Bronchial epithelial cell (primary cell): ENCODE results near the gene STX5. TPM values are rescaled to one million over a fixed set of nuclear protein-coding genes. Genes with fewer than 3 reads are reported as not detected.

Experiments used
- DNase-seq: peaks from one replicate; pipeline ENCODE4 v3.0.0-alpha.2; 2010; ENCODE audit warnings: low read depth
- FAIRE-seq: peaks from 2 replicates; lab custom pipeline; 2011; peaks lifted over from hg19 to GRCh38; lab: Jason Lieb, UNC
- H3K27me3 ChIP-seq: 2 replicates; pipeline ENCODE4 v1.5.1; 2011; ENCODE audit warnings: low read length; ENCODE audit not compliant: control insufficient read depth, insufficient read depth
- H3K36me3 ChIP-seq: 2 replicates; pipeline ENCODE4 v1.5.1; 2011; ENCODE audit warnings: low read length; ENCODE audit not compliant: control insufficient read depth, insufficient read depth
- H3K4me3 ChIP-seq: 2 replicates; pipeline ENCODE4 v1.5.1; 2011; ENCODE audit warnings: mild to moderate bottlenecking, low read depth, low read length, control low read depth
- CTCF ChIP-seq: IDR thresholded peaks from 2 replicates; pipeline ENCODE4 v1.5.1; 2011; ENCODE audit warnings: mild to moderate bottlenecking, moderate library complexity, low read length, control low read depth, inconsistent platforms; ENCODE audit not compliant: insufficient read depth, severe bottlenecking
- total RNA-seq: library from RNA; depleted of rRNA; stranded (reverse); fragments of >200 nt; gene quantifications from 2 replicates; pipeline ENCODE4 v1.2.1, GENCODE V29; 2014

STX5 gene
- total RNA-seq, 1 donor from 2014 or later = 31.3 TPM

DNA sequence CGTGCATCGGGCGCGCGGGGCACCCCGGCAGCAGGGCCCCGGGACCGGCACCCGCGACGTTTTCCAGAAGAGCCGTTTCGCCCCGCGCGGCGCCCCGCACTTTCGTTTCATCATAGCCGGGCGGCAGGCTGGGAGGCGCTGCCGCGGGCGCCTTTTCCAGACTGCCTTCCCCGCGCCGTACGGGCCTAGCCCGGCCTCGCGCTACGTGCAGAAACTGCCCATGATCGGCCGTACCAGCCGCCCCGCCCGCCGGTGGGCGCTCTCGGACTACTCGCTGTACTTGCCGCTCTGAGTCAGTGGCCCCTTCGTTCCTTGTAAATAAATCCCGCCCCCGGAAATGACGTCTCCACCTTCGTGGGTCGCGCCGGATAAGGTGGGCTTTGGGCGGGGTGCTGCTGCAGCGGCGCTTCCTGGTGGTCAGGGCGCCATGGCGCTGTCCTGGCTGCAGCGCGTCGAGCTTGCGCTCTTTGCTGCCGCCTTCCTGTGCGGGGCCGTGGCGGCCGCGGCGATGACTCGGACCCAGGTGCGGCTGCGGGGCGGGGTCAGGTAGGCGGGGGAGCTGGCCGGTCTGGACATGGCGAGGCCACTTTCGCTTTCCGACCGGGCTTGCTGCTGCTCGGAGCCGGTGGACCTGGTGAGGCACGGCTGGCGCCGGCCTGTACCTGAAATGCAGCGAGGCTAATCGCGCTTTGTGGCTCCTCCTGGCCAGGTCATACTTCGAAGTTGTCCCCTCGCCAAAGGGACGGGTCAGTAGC lies 44.7 kb downstream of the STX5 start, which contains the start of gene TMEM179B:
TMEM179B (plus strand) TSS at position 398 of the 755 bp plus-strand sequence; CDS start at position 428, 30 bp downstream.
- peak; percentile 87 for TF ChIP-seq CTCF
- H3K4me3 ChIP-seq = peak within 1 kb of the TSS; percentile 80
- no peak for FAIRE-seq
- peaks cover 3% of the 10 kb centered on the region for H3K36me3 ChIP-seq
- H3K27me3 ChIP-seq = no peaks in the 10 kb centered on the region
- peak; percentile 96 for DNase-seq

GRCh38 chr11:62786318-62787004 lies 45.4 kb downstream of the STX5 start:
- FAIRE-seq (no peak), DNase-seq (peak; percentile 52)
- peak; percentile 100 for TF ChIP-seq CTCF
- Histone ChIP-seq H3K36me3 (peaks cover 3% of the 10 kb centered on the region), H3K4me3 (peak overlapping the region; percentile 80), H3K27me3 (no peaks in the 10 kb centered on the region)

DNA sequence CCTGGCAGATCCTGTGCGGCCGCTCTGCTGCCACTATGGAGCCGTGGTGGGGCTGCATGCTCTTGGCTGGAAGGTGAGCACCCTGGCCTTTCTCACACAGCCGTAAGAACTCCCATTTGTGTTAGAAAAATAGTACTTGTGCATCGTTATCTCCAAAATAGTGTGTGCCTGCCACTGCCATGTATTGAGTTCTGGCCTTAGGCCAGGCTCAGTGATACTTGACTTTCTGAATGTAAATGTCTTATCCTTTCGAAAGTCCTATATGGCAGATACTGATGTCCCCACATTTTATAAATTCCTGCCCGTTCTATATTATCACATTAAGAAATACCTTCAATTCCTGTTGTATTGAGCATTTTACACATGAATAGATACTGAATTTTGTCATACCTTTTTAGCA lies 49.1 kb downstream of the STX5 start:
- no peak for FAIRE-seq
- TF ChIP-seq CTCF = no peak
- H3K36me3 ChIP-seq = peaks cover 1% of the 10 kb centered on the region

GRCh38 chr11:62778441-62778840 lies 53.4 kb downstream of the STX5 start:
- H3K4me3 ChIP-seq = no peak overlapping the region
- DNase-seq = no peak
- FAIRE-seq = no peak
- H3K36me3 ChIP-seq = peaks cover 10% of the 10 kb centered on the region
- no peaks in the 10 kb centered on the region for H3K27me3 ChIP-seq
- TF ChIP-seq CTCF = no peak

More for the DNA sequence above, 49.1 kb downstream of the STX5 start:
- no peaks in the 10 kb centered on the region for H3K27me3 ChIP-seq
- no peak for DNase-seq
- H3K4me3 ChIP-seq = no peak overlapping the region

- DNase-seq = no peak
- Histone ChIP-seq H3K4me3 (no peak overlapping the region), H3K36me3 (peaks cover 10% of the 10 kb centered on the region), H3K27me3 (no peaks in the 10 kb centered on the region)
- FAIRE-seq = no peak
- TF ChIP-seq CTCF = no peak
Measured at GRCh38 chr11:62777389-62777788, 54.5 kb downstream of the STX5 start.
